GM12801 (cell line): Measurements from ENCODE around the gene EDRF1.

Experiments used
- TF ChIP-seq, protein P1 (sequence below): IDR thresholded peaks from one replicate; pipeline ENCODE4 v1.5.1; 2011; ENCODE audit warnings: control low read depth; ENCODE audit not compliant: insufficient read length; ENCODE audit errors: extremely low read depth

Gene EDRF1

GRCh38 chr10:125785791-125786190, 66.3 kb downstream of the EDRF1 start:
- TF ChIP-seq, protein P1, sequence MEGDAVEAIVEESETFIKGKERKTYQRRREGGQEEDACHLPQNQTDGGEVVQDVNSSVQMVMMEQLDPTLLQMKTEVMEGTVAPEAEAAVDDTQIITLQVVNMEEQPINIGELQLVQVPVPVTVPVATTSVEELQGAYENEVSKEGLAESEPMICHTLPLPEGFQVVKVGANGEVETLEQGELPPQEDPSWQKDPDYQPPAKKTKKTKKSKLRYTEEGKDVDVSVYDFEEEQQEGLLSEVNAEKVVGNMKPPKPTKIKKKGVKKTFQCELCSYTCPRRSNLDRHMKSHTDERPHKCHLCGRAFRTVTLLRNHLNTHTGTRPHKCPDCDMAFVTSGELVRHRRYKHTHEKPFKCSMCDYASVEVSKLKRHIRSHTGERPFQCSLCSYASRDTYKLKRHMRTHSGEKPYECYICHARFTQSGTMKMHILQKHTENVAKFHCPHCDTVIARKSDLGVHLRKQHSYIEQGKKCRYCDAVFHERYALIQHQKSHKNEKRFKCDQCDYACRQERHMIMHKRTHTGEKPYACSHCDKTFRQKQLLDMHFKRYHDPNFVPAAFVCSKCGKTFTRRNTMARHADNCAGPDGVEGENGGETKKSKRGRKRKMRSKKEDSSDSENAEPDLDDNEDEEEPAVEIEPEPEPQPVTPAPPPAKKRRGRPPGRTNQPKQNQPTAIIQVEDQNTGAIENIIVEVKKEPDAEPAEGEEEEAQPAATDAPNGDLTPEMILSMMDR: no peak

- TF ChIP-seq, protein P1: no peak
Measured at GRCh38 chr10:125788156-125789034, 68.9 kb downstream of the EDRF1 start.

- TF ChIP-seq, protein P1: no peak
Measured at GRCh38 chr10:125792342-125793300, 73.1 kb downstream of the EDRF1 start.

GRCh38 chr10:125795128-125795527, 75.6 kb downstream of the EDRF1 start:
- TF ChIP-seq, protein P1: no peak

DNA sequence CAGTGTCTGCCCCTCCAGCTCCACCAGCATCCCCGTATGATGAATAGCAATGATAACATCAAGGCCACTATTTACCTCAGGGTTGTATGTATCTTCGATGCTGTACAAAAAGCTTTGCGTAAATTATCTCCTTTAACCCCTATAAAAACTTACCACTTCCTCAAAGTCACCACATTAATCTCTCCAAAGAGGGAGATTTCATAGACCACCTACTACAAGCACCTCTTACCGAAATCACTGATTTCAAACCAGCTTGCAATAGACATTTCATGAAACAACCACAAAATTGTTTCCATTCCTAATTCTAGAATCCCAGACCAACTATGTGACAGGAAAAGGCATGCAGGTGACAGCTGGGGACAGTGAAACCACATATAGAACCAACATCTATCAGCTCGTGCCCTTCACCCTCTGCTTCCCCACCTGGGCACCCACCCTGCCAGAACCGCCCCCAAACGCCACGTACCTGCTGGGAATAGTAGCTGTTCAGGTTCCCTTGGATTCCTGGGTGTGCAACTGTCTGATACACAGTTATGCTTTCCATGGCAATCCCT, 76.2 kb downstream of the EDRF1 start:
- TF ChIP-seq, protein P1: no peak

DNA sequence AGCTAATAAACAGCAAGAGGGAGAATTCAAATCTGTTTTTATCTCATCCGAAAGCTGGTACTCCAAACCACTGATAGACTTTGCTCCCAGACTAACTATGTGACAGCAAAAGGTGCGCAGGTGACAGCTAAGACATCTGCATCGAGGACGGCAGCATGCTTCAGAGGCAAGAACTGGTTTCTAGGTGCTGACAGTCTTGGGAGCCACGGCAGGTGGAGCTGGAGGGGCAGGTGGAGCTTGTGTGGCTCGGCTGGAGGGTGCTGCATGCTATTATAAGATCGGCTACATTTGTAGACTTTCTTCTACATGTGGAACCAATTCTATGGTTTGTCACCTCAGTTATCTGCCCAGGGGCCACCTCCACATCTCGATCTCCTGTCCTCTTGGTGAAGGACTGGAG, 77.9 kb downstream of the EDRF1 start:
- TF ChIP-seq, protein P1: no peak
